PC-3 (cell line): Measurements from ENCODE around the gene PTCD2. TPM values are rescaled to one million over a fixed set of nuclear protein-coding genes. Genes with fewer than 3 reads are reported as not detected.

Experiments
- ATAC-seq: fragments of 200-7000 bp; cut with Tn5 transposase; 2 replicates; pipeline ENCODE4 v1.9.1; 2020; ENCODE audit warnings: mild to moderate bottlenecking, moderate library complexity
- BruUV-seq: library from RNA; stranded (reverse); fragments of 400-500 nt; replicated peaks from 2 replicates; lab custom pipeline; 2021; lab: Mats Ljungman, UMichigan
- CTCF ChIA-PET: fragments of 300-600 bp; sonication (Branson Sonifier 250); formaldehyde crosslinking; loops from one replicate; lab custom pipeline; 2022; ENCODE audit warnings: antibody characterized with exemption; lab: Charles Lee
- POLR2A ChIA-PET: fragments of 300-600 bp; sonication (Branson Sonifier 250); formaldehyde crosslinking; loops from one replicate; lab custom pipeline; 2022; ENCODE audit warnings: antibody characterized with exemption; ENCODE audit not compliant: unreplicated experiment; lab: Charles Lee
- DNase-seq: peaks from one replicate; pipeline ENCODE4 v3.0.0-alpha.2; 2015
- H2AFZ ChIP-seq: fragments of 300-600 bp; sonication (generic); 2 replicates; pipeline ENCODE4 v1.6.0; 2016; ENCODE audit warnings: antibody characterized with exemption, low read length
- H3F3A ChIP-seq: fragments of 300-600 bp; sonication (generic); one replicate; pipeline ENCODE4 v1.6.0; 2017; ENCODE audit warnings: antibody characterized with exemption, low read length, control low read depth, mild to moderate bottlenecking; ENCODE audit not compliant: unreplicated experiment
- H3K27ac ChIP-seq: fragments of 300-600 bp; sonication (generic); 2 replicates; pipeline ENCODE4 v1.5.1; 2016; ENCODE audit warnings: mild to moderate bottlenecking, low read length
- H3K27me3 ChIP-seq: fragments of 300-600 bp; sonication (generic); 2 replicates; pipeline ENCODE4 v1.6.1; 2016; ENCODE audit warnings: low read length, mixed read lengths
- H3K36me3 ChIP-seq: fragments of 300-600 bp; sonication (generic); 2 replicates; pipeline ENCODE4 v1.6.1; 2016; ENCODE audit warnings: low read depth, mixed run types, low read length, mixed read lengths
- H3K4me1 ChIP-seq: fragments of 300-600 bp; sonication (generic); 2 replicates; pipeline ENCODE4 v1.5.1; 2016; ENCODE audit warnings: low read length; ENCODE audit not compliant: insufficient read depth
- H3K4me2 ChIP-seq: fragments of 300-600 bp; sonication (generic); 2 replicates; pipeline ENCODE4 v1.6.0; 2016; ENCODE audit warnings: low read length
- H3K4me3 ChIP-seq: fragments of 300-600 bp; sonication (generic); 2 replicates; pipeline ENCODE4 v1.5.1; 2016; ENCODE audit warnings: mild to moderate bottlenecking, low read length, mixed read lengths
- H3K79me2 ChIP-seq: fragments of 300-600 bp; sonication (generic); 2 replicates; pipeline ENCODE4 v1.6.1; 2017; ENCODE audit warnings: low read length, mixed read lengths
- H3K9ac ChIP-seq: fragments of 300-600 bp; sonication (generic); 2 replicates; pipeline ENCODE4 v1.6.0; 2016; ENCODE audit warnings: mild to moderate bottlenecking, low read length
- H3K9me2 ChIP-seq: fragments of 300-600 bp; sonication (generic); replicated peaks from 2 replicates; pipeline ENCODE4 v1.6.1; 2016; ENCODE audit warnings: mixed run types, low read length, mixed read lengths
- H3K9me3 ChIP-seq: fragments of 300-600 bp; sonication (generic); 2 replicates; pipeline ENCODE4 v1.6.1; 2016; ENCODE audit warnings: low read length, mixed read lengths
- H4K20me1 ChIP-seq: fragments of 300-600 bp; sonication (generic); 2 replicates; pipeline ENCODE4 v1.6.1; 2016; ENCODE audit warnings: low read length, mixed read lengths
- CTCF ChIP-seq: fragments of 300-600 bp; sonication (generic); conservative IDR thresholded peaks from 2 replicates; pipeline ENCODE4 v1.5.1; 2017; ENCODE audit warnings: antibody characterized with exemption, low read depth, mild to moderate bottlenecking, low read length
- EZH2 ChIP-seq: fragments of 300-600 bp; sonication (generic); IDR thresholded peaks from one replicate; pipeline ENCODE4 v1.6.1; 2017; ENCODE audit warnings: antibody characterized with exemption, mild to moderate bottlenecking, low read length; ENCODE audit not compliant: unreplicated experiment
- EZH2phosphoT487 ChIP-seq: fragments of 300-600 bp; sonication (generic); IDR thresholded peaks from 2 replicates; pipeline ENCODE4 v1.6.1; 2018; ENCODE audit warnings: mild to moderate bottlenecking, antibody characterized with exemption, low read length, borderline replicate concordance
- intact Hi-C: fragments of 100-400 bp; cut with micrococcal nuclease; formaldehyde crosslinking; loops from 2 replicates; pipeline ENCODE4 v1.9.0; 2023
- total RNA-seq: library from RNA; depleted of rRNA; stranded (reverse); fragments of >200 nt; gene quantifications from 2 replicates; pipeline ENCODE4 v1.2.3, GENCODE V29; 2014

Gene PTCD2
- total RNA-seq, 1 experiment from 2014 or later, result 3.4 TPM

DNA sequence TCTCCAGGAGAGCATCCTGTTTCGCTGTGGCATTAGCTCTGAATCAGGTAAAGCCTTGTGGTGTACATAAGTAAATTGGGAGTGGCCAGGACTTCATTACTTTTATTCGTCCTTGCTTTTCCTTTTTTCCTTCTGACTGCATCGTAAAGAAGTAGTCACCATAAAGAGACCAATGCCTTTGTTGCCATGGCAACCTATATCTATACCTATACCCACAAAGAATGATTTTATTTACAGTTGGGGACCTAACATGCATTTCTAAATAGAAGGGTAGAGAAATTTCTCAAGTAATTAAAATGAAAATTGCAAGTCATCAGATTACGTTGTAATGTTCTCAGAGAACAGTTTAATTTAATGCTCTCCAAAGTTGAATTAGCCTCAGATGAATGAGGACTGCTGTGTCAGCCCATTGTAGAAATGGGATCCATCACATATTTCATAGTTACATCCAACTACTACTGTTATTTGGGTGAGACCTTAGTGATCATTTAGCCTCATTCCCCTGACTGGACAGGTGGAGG, 18.6 kb downstream of the PTCD2 start:
- Histone ChIP-seq H3K4me3 (no peak overlapping the region), H4K20me1 (no peaks in the 10 kb centered on the region), H3K27ac (no peak overlapping the region), H3K9ac (no peak overlapping the region), H3F3A (no peaks in the 10 kb centered on the region), H3K4me2 (no peak overlapping the region), H3K9me3 (no peaks in the 10 kb centered on the region), H3K4me1 (no peaks in the 10 kb centered on the region), H2AFZ (no peak overlapping the region), H3K79me2 (no peaks in the 10 kb centered on the region), H3K36me3 (peaks cover 6% of the 10 kb centered on the region), H3K9me2 (no peaks in the 10 kb centered on the region), H3K27me3 (no peaks in the 10 kb centered on the region)
- CTCF ChIA-PET, result no interaction called here
- no peak for DNase-seq
- TF ChIP-seq CTCF, result no peak
- no peak for TF ChIP-seq EZH2
- no peak for TF ChIP-seq EZH2phosphoT487
- ATAC-seq, result no peak
- POLR2A ChIA-PET, result no interaction called here
- BruUV-seq, result no TSS peak
- intact Hi-C loops, result no loop called here

DNA sequence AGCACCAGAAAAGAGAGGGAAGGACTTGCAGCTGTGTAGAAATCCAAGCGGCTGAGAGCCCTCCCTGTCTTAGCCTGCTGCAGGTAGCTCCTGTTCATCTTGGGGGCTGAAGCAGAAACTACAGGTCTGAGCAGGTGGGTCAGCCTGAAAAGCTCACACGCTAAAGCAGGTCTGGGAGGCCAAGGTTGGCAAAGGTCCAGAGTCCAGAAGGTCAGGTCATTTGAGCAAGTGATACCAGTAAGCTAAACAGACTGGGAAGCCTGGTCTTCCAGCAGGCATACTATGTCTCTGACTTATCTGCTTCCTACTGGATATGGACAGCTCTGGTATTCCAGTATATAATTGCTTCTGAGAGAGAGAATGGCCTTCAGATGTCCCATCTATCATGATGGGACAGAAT, 26.2 kb downstream of the PTCD2 start:
- CTCF ChIA-PET, result no interaction called here
- Histone ChIP-seq H3K9me2 (no peaks in the 10 kb centered on the region), H3K9me3 (no peaks in the 10 kb centered on the region), H3K79me2 (no peaks in the 10 kb centered on the region), H4K20me1 (no peaks in the 10 kb centered on the region), H3K4me1 (peaks cover 16% of the 10 kb centered on the region), H3K4me2 (no peak overlapping the region), H3K9ac (no peak overlapping the region), H3K27ac (no peak overlapping the region), H3K27me3 (no peaks in the 10 kb centered on the region), H3K36me3 (peaks cover 8% of the 10 kb centered on the region), H2AFZ (no peak overlapping the region), H3F3A (no peaks in the 10 kb centered on the region), H3K4me3 (no peak overlapping the region)
- intact Hi-C loops, result no loop called here
- DNase-seq (no peak), ATAC-seq (no peak)
- BruUV-seq, result no TSS peak
- TF ChIP-seq CTCF, result no peak
- TF ChIP-seq EZH2phosphoT487, result no peak
- no peak for TF ChIP-seq EZH2
- POLR2A ChIA-PET, result no interaction called here

DNA sequence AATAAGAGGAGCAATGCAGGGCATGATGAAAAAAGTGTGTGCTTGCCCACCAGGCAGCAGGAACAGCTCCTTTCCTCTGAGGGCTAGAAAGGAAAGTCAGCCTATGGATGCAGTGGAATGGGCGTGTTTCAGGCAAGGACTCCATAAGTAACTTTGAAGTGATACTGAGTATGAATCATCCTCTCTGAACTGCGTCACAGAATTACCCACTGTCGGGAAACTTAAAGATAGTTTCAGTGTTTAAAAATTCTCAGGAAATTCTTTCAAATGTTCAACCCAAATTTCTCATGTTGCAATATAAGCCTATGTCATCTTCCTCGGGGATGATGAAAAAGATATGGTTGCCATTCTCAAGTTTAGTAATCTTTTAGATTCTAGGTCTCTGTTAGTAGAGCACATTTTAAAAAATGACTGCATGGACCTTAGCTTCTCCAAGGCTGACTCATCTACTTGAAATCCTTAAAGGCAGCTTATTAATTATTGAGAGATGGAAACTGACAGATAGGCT, 27.7 kb downstream of the PTCD2 start:
- H3K4me1 ChIP-seq, result peaks cover 16% of the 10 kb centered on the region
- POLR2A ChIA-PET, result no interaction called here
- H3K27me3 ChIP-seq, result no peaks in the 10 kb centered on the region
- TF ChIP-seq EZH2 (no peak), EZH2phosphoT487 (no peak), CTCF (no peak)
- ATAC-seq (peak; percentile 97), DNase-seq (peak; percentile 67)
- peak overlapping the region; percentile 27; the same call in 1 of the 2 replicates for H3K4me3 ChIP-seq
- BruUV-seq, result no TSS peak
- H3K4me2 ChIP-seq, result peak overlapping the region; percentile 58
- H3K9me2 ChIP-seq, result no peaks in the 10 kb centered on the region
- no peaks in the 10 kb centered on the region for H4K20me1 ChIP-seq
- peak overlapping the region; percentile 58 for H3K9ac ChIP-seq
- CTCF ChIA-PET, result interaction anchor here (0.7 kb wide), 1 partner anchor 440 kb away, joined by 4 read pairs; no protein-coding TSS in a partner anchor
- H3K27ac ChIP-seq, result peak overlapping the region; percentile 89
- intact Hi-C loops, result no loop called here
- peaks cover 8% of the 10 kb centered on the region for H3K36me3 ChIP-seq
- H3F3A ChIP-seq, result no peaks in the 10 kb centered on the region
- no peaks in the 10 kb centered on the region for H3K9me3 ChIP-seq
- peak overlapping the region; percentile 68; the same call in 1 of the 2 replicates for H2AFZ ChIP-seq
- H3K79me2 ChIP-seq, result no peaks in the 10 kb centered on the region
